ENCODE results near the gene SLC1A2.

Gene SLC1A2

DNA sequence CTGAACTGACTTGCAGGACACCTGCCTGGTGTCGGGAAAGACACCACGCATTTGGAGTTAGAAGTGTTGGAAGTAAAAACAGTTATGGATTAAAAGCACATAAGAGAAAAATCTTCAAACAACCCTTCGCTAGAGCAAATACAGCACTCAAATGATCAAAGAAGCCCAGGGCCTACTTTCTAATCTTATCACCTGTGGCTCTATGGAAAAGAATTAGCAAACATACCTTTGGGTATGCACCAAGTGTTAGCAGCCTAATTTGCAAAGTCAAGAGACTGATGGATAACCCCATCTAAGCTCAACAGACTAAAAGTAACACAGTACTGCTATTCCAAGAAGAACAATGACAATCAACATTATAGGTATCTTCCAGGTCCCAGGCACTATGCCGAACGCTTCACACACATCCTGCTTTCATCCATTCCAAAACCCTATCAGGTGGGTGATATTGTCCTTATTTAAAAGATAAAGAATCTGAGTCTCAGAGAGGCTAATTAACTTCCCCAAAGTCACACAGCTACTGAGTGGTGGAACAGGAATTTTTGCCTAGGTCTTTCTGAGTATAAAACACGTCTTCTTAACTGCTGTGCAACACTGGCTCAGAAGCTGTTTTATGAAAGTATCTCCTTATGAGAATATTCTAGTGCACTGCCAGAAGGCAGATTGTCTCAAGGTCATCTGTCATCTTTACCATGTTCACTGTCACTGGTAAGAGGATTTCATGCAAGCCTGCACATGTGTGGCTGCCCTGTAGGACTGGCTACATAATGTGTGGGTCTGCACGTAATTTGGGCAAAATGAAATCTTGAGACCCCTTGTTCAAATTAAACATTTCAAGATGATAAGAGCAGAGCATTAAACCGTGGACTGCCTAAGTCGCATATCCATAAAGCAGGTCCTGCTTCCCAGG, 16.4 kb downstream of the SLC1A2 start:
- peak; percentile 53 for DNase-seq
- Histone ChIP-seq H3K4me3 (ENCODE audit: low read depth, low read length) (peak overlapping the region; percentile 14; the same call in 1 of the 2 replicates), H3K27me3 (ENCODE audit: insufficient read depth, low read depth, severe bottlenecking) (no peaks in the 10 kb centered on the region), H3K9me3 (ENCODE audit: severe bottlenecking) (no peaks in the 10 kb centered on the region), H3K27ac (peak overlapping the region; percentile 5; the same call in 1 of the 2 replicates), H3K36me3 (peaks cover 12% of the 10 kb centered on the region)
- TF ChIP-seq, protein P1, sequence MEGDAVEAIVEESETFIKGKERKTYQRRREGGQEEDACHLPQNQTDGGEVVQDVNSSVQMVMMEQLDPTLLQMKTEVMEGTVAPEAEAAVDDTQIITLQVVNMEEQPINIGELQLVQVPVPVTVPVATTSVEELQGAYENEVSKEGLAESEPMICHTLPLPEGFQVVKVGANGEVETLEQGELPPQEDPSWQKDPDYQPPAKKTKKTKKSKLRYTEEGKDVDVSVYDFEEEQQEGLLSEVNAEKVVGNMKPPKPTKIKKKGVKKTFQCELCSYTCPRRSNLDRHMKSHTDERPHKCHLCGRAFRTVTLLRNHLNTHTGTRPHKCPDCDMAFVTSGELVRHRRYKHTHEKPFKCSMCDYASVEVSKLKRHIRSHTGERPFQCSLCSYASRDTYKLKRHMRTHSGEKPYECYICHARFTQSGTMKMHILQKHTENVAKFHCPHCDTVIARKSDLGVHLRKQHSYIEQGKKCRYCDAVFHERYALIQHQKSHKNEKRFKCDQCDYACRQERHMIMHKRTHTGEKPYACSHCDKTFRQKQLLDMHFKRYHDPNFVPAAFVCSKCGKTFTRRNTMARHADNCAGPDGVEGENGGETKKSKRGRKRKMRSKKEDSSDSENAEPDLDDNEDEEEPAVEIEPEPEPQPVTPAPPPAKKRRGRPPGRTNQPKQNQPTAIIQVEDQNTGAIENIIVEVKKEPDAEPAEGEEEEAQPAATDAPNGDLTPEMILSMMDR (IDR thresholded peaks at IDR 0.05; ENCODE audit: low read depth, low read length) = no peak

DNA sequence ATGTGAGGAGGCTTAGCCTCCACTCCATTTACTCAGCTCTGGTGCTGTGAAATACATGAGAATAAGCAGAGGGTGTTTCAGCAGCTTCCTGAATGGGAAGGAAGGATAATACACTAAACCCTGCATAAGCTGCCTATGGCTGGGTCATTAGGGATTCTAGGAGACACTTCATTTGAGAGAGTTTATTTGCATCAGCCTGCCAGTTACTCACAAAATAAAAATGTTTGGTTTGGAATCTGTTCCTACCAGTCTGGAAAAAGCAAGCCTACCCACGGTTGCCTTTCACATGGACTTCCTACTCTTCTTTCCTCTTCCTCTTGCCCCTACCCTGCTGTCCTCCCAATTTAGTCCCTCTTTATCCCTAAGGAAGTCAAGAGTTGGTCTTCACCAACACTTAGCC, 20.5 kb downstream of the SLC1A2 start:
- no peak for DNase-seq
- Histone ChIP-seq H3K27me3 (ENCODE audit: insufficient read depth, low read depth, severe bottlenecking) (no peaks in the 10 kb centered on the region), H3K27ac (no peak overlapping the region; the same call in 1 of the 2 replicates), H3K9me3 (ENCODE audit: severe bottlenecking) (no peaks in the 10 kb centered on the region), H3K36me3 (peaks cover 13% of the 10 kb centered on the region), H3K4me3 (ENCODE audit: low read depth, low read length) (no peak overlapping the region)
- TF ChIP-seq, protein P1 (IDR thresholded peaks at IDR 0.05; ENCODE audit: low read depth, low read length) = no peak

DNA sequence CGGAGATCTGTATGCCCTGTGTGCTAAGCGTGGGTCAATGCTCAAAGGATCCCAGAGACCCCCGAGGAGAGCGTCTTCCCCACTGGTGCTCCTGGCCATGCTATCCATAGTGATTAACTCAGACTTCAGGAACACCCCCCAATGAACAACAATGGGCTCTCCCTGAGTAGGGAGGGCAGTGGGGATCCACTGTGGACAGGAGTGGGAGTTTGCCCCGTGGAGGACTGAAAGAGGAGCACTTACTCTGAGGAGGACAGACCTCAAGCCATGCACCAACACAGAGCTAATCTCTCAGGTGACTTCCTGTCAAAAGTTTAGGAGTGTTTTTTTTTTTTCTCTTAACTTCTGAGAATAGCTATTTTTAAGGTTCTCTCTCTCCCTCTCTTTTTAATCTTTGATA, 24.4 kb downstream of the SLC1A2 start:
- peaks cover 15% of the 10 kb centered on the region for H3K36me3 ChIP-seq
- no peaks in the 10 kb centered on the region for H3K9me3 ChIP-seq (ENCODE audit: severe bottlenecking)
- no peak overlapping the region for H3K4me3 ChIP-seq (ENCODE audit: low read depth, low read length)
- no peak overlapping the region for H3K27ac ChIP-seq
- TF ChIP-seq, protein P1 (IDR thresholded peaks at IDR 0.05; ENCODE audit: low read depth, low read length) = no peak
- no peak for DNase-seq
- no peaks in the 10 kb centered on the region for H3K27me3 ChIP-seq (ENCODE audit: insufficient read depth, low read depth, severe bottlenecking)

DNA sequence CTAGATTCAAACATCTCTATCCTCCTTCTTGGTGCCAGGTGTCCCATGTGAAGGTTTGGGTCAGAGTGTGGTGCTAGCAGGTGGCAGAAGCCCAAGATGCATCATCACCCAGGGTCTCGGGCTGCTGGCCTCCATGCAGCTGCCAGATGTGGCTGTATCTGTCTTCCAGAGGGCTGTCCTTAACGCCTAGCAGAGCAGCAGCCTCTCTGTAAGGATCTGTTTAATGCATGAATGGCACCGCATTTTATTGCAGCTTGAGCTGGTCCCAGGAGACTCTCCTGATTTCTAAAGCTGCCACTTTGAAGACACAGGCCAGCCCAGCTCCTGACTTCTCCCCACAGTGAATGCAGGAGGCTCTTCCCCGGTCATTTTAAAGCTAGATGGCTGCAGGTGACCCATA, 26.3 kb downstream of the SLC1A2 start:
- H3K36me3 ChIP-seq = peaks cover 9% of the 10 kb centered on the region
- TF ChIP-seq, protein P1 (IDR thresholded peaks at IDR 0.05; ENCODE audit: low read depth, low read length) = no peak
- H3K27me3 ChIP-seq (ENCODE audit: insufficient read depth, low read depth, severe bottlenecking) = no peaks in the 10 kb centered on the region
- no peak overlapping the region for H3K4me3 ChIP-seq (ENCODE audit: low read depth, low read length)
- H3K27ac ChIP-seq = no peak overlapping the region
- DNase-seq = no peak
- H3K9me3 ChIP-seq (ENCODE audit: severe bottlenecking) = no peaks in the 10 kb centered on the region

GRCh38 chr11:35391922-35392688, 27.3 kb downstream of the SLC1A2 start:
- H3K9me3 ChIP-seq (ENCODE audit: severe bottlenecking) = no peaks in the 10 kb centered on the region
- H3K27ac ChIP-seq = no peak overlapping the region
- H3K4me3 ChIP-seq (ENCODE audit: low read depth, low read length) = no peak overlapping the region
- H3K36me3 ChIP-seq = peaks cover 3% of the 10 kb centered on the region; the same call in 1 of the 2 replicates
- DNase-seq = peak; percentile 82
- TF ChIP-seq, protein P1 (IDR thresholded peaks at IDR 0.05; ENCODE audit: low read depth, low read length) = peak; percentile 79
- no peaks in the 10 kb centered on the region for H3K27me3 ChIP-seq (ENCODE audit: insufficient read depth, low read depth, severe bottlenecking)

Data from WERI-Rb-1 (cell line).